ENCODE data around the gene OCA2. TPM values are rescaled to one million over a fixed set of nuclear protein-coding genes. Genes with fewer than 3 reads are reported as not detected.

The OCA2 gene
- polyA plus RNA-seq, 1 donor from 2014 or later, result 0.97 TPM

DNA sequence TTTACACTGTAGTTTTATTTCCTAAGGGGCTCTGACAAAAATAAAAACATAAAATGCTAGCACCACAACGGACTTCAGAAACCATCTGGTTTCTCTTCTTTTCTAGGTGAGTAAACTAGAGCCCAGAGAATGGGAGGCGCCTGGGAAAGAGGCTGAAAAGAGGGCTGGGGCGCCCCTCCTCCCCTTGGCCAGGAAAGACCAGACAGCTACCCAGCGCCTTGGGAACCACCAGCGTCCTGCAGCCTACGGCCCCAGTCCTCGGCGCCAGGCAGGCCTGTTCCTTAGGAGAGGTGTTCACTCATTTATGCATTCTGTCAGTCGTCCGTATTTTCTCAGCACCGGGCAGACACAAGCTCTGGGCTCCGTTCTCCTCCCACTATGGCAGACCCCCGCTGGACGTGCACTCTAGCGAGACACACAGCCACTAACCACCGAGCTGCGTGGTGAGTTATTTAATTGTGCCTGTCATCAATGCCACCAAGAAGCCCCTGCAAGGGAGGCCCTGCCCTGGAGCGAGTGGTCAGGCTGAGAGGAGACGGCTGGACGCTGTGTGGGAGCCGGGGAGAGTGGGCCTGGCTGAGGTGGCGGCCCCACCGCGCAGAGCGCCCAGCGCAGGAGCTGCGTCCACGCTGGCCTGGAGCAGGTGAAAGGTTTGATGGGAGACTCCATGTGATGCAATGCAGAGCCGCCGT, 294.4 kb downstream of the OCA2 start:
- no peak overlapping the region for H3K4me3 ChIP-seq (ENCODE audit: low read length)
- H3K36me3 ChIP-seq (ENCODE audit: insufficient read depth, low read length), result no peaks in the 10 kb centered on the region
- H3K4me2 ChIP-seq (ENCODE audit: low read length), result no peak overlapping the region
- peaks cover 3% of the 10 kb centered on the region for H3K9me3 ChIP-seq (ENCODE audit: low read length)
- TF ChIP-seq TAF1 (IDR thresholded peaks at IDR 0.05; ENCODE audit: low read depth), result no peak
- TF ChIP-seq, protein P1, sequence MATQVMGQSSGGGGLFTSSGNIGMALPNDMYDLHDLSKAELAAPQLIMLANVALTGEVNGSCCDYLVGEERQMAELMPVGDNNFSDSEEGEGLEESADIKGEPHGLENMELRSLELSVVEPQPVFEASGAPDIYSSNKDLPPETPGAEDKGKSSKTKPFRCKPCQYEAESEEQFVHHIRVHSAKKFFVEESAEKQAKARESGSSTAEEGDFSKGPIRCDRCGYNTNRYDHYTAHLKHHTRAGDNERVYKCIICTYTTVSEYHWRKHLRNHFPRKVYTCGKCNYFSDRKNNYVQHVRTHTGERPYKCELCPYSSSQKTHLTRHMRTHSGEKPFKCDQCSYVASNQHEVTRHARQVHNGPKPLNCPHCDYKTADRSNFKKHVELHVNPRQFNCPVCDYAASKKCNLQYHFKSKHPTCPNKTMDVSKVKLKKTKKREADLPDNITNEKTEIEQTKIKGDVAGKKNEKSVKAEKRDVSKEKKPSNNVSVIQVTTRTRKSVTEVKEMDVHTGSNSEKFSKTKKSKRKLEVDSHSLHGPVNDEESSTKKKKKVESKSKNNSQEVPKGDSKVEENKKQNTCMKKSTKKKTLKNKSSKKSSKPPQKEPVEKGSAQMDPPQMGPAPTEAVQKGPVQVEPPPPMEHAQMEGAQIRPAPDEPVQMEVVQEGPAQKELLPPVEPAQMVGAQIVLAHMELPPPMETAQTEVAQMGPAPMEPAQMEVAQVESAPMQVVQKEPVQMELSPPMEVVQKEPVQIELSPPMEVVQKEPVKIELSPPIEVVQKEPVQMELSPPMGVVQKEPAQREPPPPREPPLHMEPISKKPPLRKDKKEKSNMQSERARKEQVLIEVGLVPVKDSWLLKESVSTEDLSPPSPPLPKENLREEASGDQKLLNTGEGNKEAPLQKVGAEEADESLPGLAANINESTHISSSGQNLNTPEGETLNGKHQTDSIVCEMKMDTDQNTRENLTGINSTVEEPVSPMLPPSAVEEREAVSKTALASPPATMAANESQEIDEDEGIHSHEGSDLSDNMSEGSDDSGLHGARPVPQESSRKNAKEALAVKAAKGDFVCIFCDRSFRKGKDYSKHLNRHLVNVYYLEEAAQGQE (IDR thresholded peaks at IDR 0.05; ENCODE audit: borderline replicate concordance), result no peak
- TF ChIP-seq, protein P2, sequence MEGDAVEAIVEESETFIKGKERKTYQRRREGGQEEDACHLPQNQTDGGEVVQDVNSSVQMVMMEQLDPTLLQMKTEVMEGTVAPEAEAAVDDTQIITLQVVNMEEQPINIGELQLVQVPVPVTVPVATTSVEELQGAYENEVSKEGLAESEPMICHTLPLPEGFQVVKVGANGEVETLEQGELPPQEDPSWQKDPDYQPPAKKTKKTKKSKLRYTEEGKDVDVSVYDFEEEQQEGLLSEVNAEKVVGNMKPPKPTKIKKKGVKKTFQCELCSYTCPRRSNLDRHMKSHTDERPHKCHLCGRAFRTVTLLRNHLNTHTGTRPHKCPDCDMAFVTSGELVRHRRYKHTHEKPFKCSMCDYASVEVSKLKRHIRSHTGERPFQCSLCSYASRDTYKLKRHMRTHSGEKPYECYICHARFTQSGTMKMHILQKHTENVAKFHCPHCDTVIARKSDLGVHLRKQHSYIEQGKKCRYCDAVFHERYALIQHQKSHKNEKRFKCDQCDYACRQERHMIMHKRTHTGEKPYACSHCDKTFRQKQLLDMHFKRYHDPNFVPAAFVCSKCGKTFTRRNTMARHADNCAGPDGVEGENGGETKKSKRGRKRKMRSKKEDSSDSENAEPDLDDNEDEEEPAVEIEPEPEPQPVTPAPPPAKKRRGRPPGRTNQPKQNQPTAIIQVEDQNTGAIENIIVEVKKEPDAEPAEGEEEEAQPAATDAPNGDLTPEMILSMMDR (IDR thresholded peaks at IDR 0.05; ENCODE audit: poor library complexity, severe bottlenecking), result no peak
- no peak for TF ChIP-seq EP300 (conservative IDR thresholded peaks at IDR 0.05; ENCODE audit: poor library complexity, severe bottlenecking)
- TF ChIP-seq RAD21 (conservative IDR thresholded peaks at IDR 0.05), result no peak
- no peak for TF ChIP-seq POLR2AphosphoS5 (IDR thresholded peaks at IDR 0.05)
- TF ChIP-seq MXI1 (conservative IDR thresholded peaks at IDR 0.05; ENCODE audit: poor library complexity, severe bottlenecking), result no peak
- TF ChIP-seq SMC3 (conservative IDR thresholded peaks at IDR 0.05; ENCODE audit: poor library complexity), result no peak
- TF ChIP-seq EZH2 (IDR thresholded peaks at IDR 0.05; ENCODE audit: borderline replicate concordance, insufficient read depth, low read length, poor library complexity, severe bottlenecking), result no peak
- no peak overlapping the region for H3K27ac ChIP-seq (ENCODE audit: low read length)
- no peak overlapping the region for H2AFZ ChIP-seq (ENCODE audit: low read depth, low read length)
- no peaks in the 10 kb centered on the region for H3K79me2 ChIP-seq (replicated peaks; ENCODE audit: insufficient read depth, low read length)
- H4K20me1 ChIP-seq (ENCODE audit: insufficient read depth), result no peaks in the 10 kb centered on the region
- H3F3A ChIP-seq (ENCODE audit: insufficient read depth, low read length, poor library complexity, severe bottlenecking), result no peaks in the 10 kb centered on the region
- no peaks in the 10 kb centered on the region for H3K9me2 ChIP-seq (ENCODE audit: insufficient read depth, low read length)
- H3K27me3 ChIP-seq (ENCODE audit: insufficient read depth, low read depth, low read length), result no peaks in the 10 kb centered on the region
- H3K9ac ChIP-seq (ENCODE audit: low read length), result no peak overlapping the region

DNA sequence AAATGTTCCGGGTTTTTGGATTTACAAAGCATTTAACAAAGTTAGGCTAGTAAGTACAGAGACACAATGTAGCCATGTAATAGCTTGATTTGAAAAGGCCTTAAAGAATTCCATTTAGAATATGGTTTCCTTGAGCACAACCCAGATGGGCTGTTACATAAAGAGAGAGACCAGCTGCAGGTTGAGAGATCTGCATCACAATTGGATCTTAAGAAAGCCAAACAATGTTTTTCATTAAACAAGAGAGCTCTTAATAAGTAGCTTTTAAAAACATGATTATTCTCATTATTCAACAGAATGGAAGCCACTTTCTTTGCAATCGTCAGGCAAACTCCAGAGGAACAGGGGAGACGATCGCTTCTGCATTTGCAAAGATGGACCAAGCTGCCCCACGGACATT, 300.3 kb downstream of the OCA2 start:
- no peaks in the 10 kb centered on the region for H3K27me3 ChIP-seq (ENCODE audit: insufficient read depth, low read depth, low read length)
- no peaks in the 10 kb centered on the region for H3K9me2 ChIP-seq (ENCODE audit: insufficient read depth, low read length)
- H3K79me2 ChIP-seq (replicated peaks; ENCODE audit: insufficient read depth, low read length), result no peaks in the 10 kb centered on the region
- H3K9ac ChIP-seq (ENCODE audit: low read length), result no peak overlapping the region
- no peaks in the 10 kb centered on the region for H4K20me1 ChIP-seq (ENCODE audit: insufficient read depth)
- no peaks in the 10 kb centered on the region for H3F3A ChIP-seq (ENCODE audit: insufficient read depth, low read length, poor library complexity, severe bottlenecking)
- no peak overlapping the region for H3K4me3 ChIP-seq (ENCODE audit: low read length)
- H3K4me2 ChIP-seq (ENCODE audit: low read length), result no peak overlapping the region
- TF ChIP-seq, protein P1 (IDR thresholded peaks at IDR 0.05; ENCODE audit: borderline replicate concordance), result no peak
- TF ChIP-seq POLR2AphosphoS5 (IDR thresholded peaks at IDR 0.05) (no peak), TAF1 (IDR thresholded peaks at IDR 0.05; ENCODE audit: low read depth) (no peak), SMC3 (conservative IDR thresholded peaks at IDR 0.05; ENCODE audit: poor library complexity) (no peak), EP300 (conservative IDR thresholded peaks at IDR 0.05; ENCODE audit: poor library complexity, severe bottlenecking) (no peak), MXI1 (conservative IDR thresholded peaks at IDR 0.05; ENCODE audit: poor library complexity, severe bottlenecking) (no peak), RAD21 (conservative IDR thresholded peaks at IDR 0.05) (no peak), EZH2 (IDR thresholded peaks at IDR 0.05; ENCODE audit: borderline replicate concordance, insufficient read depth, low read length, poor library complexity, severe bottlenecking) (no peak)
- TF ChIP-seq, protein P2 (IDR thresholded peaks at IDR 0.05; ENCODE audit: poor library complexity, severe bottlenecking), result no peak
- no peak overlapping the region for H2AFZ ChIP-seq (ENCODE audit: low read depth, low read length)
- H3K36me3 ChIP-seq (ENCODE audit: insufficient read depth, low read length), result no peaks in the 10 kb centered on the region
- H3K27ac ChIP-seq (ENCODE audit: low read length), result no peak overlapping the region
- peaks cover 3% of the 10 kb centered on the region for H3K9me3 ChIP-seq (ENCODE audit: low read length)

All from neural cell (in vitro differentiated cells).